Liver (tissue), 9 donors: ENCODE results near the gene GPI. TPM values are rescaled to one million over a fixed set of nuclear protein-coding genes. Genes with fewer than 3 reads are reported as not detected.

Experiments
- DNase-seq: peaks from one replicate; pipeline ENCODE4 v3.0.0-alpha.2; 2017; ENCODE audit warnings: low spot score
- H3K27ac ChIP-seq, 2 donors: one replicate each; pipeline ENCODE4 v1.7.0; 2013; ENCODE audit warnings: inconsistent platforms in 2 of 2, low read length in 2 of 2, control low read depth in 1 of 2, low read depth in 1 of 2, mild to moderate bottlenecking in 1 of 2
- H3K27me3 ChIP-seq, 4 donors: one replicate each; pipeline versions ENCODE4 v1.6.1 to v1.7.0; 2013; ENCODE audit warnings: low read length in 3 of 4, inconsistent platforms in 1 of 4, mild to moderate bottlenecking in 1 of 4, moderate library complexity in 1 of 4; ENCODE audit not compliant: control insufficient read depth in 4 of 4, insufficient read depth in 4 of 4
- H3K36me3 ChIP-seq, 4 donors: one replicate each; pipeline versions ENCODE4 v1.6.1 to v1.7.0; 2013; ENCODE audit warnings: low read length in 3 of 4, mild to moderate bottlenecking in 3 of 4, low read depth in 1 of 4, moderate library complexity in 1 of 4; ENCODE audit not compliant: control insufficient read depth in 4 of 4, insufficient read depth in 3 of 4
- H3K4me1 ChIP-seq, 4 donors: one replicate each; pipeline versions ENCODE4 v1.6.1 to v1.7.0; 2013; ENCODE audit warnings: low read length in 3 of 4, mild to moderate bottlenecking in 3 of 4, moderate library complexity in 1 of 4; ENCODE audit not compliant: control insufficient read depth in 4 of 4, insufficient read depth in 4 of 4
- H3K4me3 ChIP-seq, 3 donors: one replicate each; pipeline versions ENCODE4 v1.6.1 to v1.7.0; 2013; ENCODE audit warnings: low read length in 3 of 3, control low read depth in 1 of 3, low read depth in 1 of 3, mild to moderate bottlenecking in 1 of 3
- H3K9ac ChIP-seq, 2 donors: one replicate each; pipeline ENCODE4 v1.7.0; 2013; ENCODE audit warnings: low read length in 2 of 2, mild to moderate bottlenecking in 2 of 2, moderate library complexity in 2 of 2, control low read depth in 1 of 2, low read depth in 1 of 2
- H3K9me3 ChIP-seq, 4 donors: one replicate each; pipeline versions ENCODE4 v1.6.1 to v1.7.0; 2013; ENCODE audit warnings: low read length in 3 of 4; ENCODE audit not compliant: control insufficient read depth in 4 of 4
- EGR1 ChIP-seq, 2 donors: IDR thresholded peaks; 2 replicates each; pipeline ENCODE4 v1.6.1; 2016 to 2018; ENCODE audit warnings: antibody characterized with exemption in 2 of 2, low read depth in 2 of 2
- FOXA1 ChIP-seq: IDR thresholded peaks from 2 replicates; pipeline ENCODE4 v1.6.1; 2016; ENCODE audit warnings: antibody characterized with exemption
- GABPA ChIP-seq, 2 donors: IDR thresholded peaks in 1 of 2; conservative IDR thresholded peaks in 1 of 2; 2 replicates each; pipeline ENCODE4 v1.6.1; 2016; ENCODE audit warnings: antibody characterized with exemption in 2 of 2, mild to moderate bottlenecking in 1 of 2, moderate library complexity in 1 of 2
- HNF4A ChIP-seq, 2 donors: conservative IDR thresholded peaks; 2 replicates each; pipeline ENCODE4 v1.6.1; 2016; ENCODE audit warnings: antibody characterized with exemption in 2 of 2, mild to moderate bottlenecking in 2 of 2
- HNF4G ChIP-seq: IDR thresholded peaks from 2 replicates; pipeline ENCODE4 v1.6.1; 2016; ENCODE audit warnings: antibody characterized with exemption
- MAX ChIP-seq: IDR thresholded peaks from 2 replicates; pipeline ENCODE4 v1.6.1; 2016; ENCODE audit warnings: antibody characterized with exemption
- NR2F2 ChIP-seq: IDR thresholded peaks from 2 replicates; pipeline ENCODE4 v1.6.1; 2016; ENCODE audit warnings: antibody characterized with exemption
- RAD21 ChIP-seq, 2 donors: IDR thresholded peaks; 2 replicates each; pipeline ENCODE4 v1.6.1; 2016; ENCODE audit warnings: antibody characterized with exemption in 2 of 2, mild to moderate bottlenecking in 2 of 2
- SP1 ChIP-seq: IDR thresholded peaks from 2 replicates; pipeline ENCODE4 v1.6.1; 2018; ENCODE audit warnings: antibody characterized with exemption, mild to moderate bottlenecking
- TAF1 ChIP-seq: conservative IDR thresholded peaks from 2 replicates; pipeline ENCODE4 v1.6.1; 2016; ENCODE audit warnings: antibody characterized with exemption, mild to moderate bottlenecking
- YY1 ChIP-seq: IDR thresholded peaks from 2 replicates; pipeline ENCODE4 v1.6.1; 2016; ENCODE audit warnings: antibody characterized with exemption, mild to moderate bottlenecking
- ZBTB33 ChIP-seq: IDR thresholded peaks from 2 replicates; pipeline ENCODE4 v1.6.1; 2016; ENCODE audit warnings: antibody characterized with exemption
- WGBS: extraction: QIAGEN DNeasy Blood & Tissue Kit; methylation state at CpG from one replicate; pipeline ENCODE4 v1.1.7; 2013; 5-methylcytosine and 5-hydroxymethylcytosine counted together
- polyA plus RNA-seq, 2 donors: library from polyadenylated mRNA; stranded (reverse) in 1 of 2; unstranded in 1 of 2; fragments of 200-250 nt in 1 of 2; fragments of >200 nt in 1 of 2; fragmentation: Nextera tagmentation in 1 of 2; extraction: Ambion mirVana in 1 of 2; gene quantifications; one replicate each; pipeline versions ENCODE4 v1.2.1 to v1.2.3, GENCODE V29; 2013 to 2015
- total RNA-seq, 2 donors: library from RNA; depleted of rRNA; stranded (reverse); fragments of >200 nt; gene quantifications; one replicate each; pipeline ENCODE4 v1.2.3, GENCODE V29; 2014
- TF ChIP-seq, protein P1 (sequence below): fragments of 150-350 bp; IDR thresholded peaks from 2 replicates; pipeline ENCODE4 v1.5.1; 2017; ENCODE audit warnings: improper control_type of control experiment, low read depth, low read length; ENCODE audit not compliant: missing input control
- TF ChIP-seq, protein P2 (sequence below): IDR thresholded peaks from 2 replicates; pipeline ENCODE4 v1.6.1; 2016; ENCODE audit warnings: antibody characterized with exemption
- donor health status: healthy.
- donor health status: healthy.
- donor health status: healthy.
- donor health status: healthy.
- donor health status: healthy.

The GPI gene
- total and polyA plus RNA-seq, 4 donors = 61.8 to 191 (median 158) TPM

- DNase-seq = peak; percentile 89
- TF ChIP-seq EGR1 (IDR thresholded peaks at IDR 0.05; ENCODE audit: low read depth in 2 of 2) (peak in 1 of 2 donors; percentile 9), MAX (peak; percentile 95), HNF4A (conservative IDR thresholded peaks at IDR 0.05) (no peak), YY1 (peak; percentile 98), GABPA (IDR thresholded peaks at IDR 0.05 in 1 of 2, conservative IDR thresholded peaks at IDR 0.05 in 1 of 2) (peak in 1 of 2 donors; percentile 16), NR2F2 (no peak)
- TF ChIP-seq, protein P1, sequence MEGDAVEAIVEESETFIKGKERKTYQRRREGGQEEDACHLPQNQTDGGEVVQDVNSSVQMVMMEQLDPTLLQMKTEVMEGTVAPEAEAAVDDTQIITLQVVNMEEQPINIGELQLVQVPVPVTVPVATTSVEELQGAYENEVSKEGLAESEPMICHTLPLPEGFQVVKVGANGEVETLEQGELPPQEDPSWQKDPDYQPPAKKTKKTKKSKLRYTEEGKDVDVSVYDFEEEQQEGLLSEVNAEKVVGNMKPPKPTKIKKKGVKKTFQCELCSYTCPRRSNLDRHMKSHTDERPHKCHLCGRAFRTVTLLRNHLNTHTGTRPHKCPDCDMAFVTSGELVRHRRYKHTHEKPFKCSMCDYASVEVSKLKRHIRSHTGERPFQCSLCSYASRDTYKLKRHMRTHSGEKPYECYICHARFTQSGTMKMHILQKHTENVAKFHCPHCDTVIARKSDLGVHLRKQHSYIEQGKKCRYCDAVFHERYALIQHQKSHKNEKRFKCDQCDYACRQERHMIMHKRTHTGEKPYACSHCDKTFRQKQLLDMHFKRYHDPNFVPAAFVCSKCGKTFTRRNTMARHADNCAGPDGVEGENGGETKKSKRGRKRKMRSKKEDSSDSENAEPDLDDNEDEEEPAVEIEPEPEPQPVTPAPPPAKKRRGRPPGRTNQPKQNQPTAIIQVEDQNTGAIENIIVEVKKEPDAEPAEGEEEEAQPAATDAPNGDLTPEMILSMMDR = no peak
- peak within 1 kb of the TSS; percentile 43 to 62 for H3K9ac ChIP-seq
- H3K27me3 ChIP-seq = no peaks in the 10 kb centered on the region
- H3K36me3 ChIP-seq = peaks cover 11 to 15% (median 13%) of the 10 kb centered on the region in 4 donors
- H3K9me3 ChIP-seq = no peaks in the 10 kb centered on the region
- peak within 1 kb of the TSS; percentile 32 to 70 for H3K27ac ChIP-seq
- WGBS = under 1% methylated on average over 69 of the region's 69 CpGs
- H3K4me3 ChIP-seq = peak within 1 kb of the TSS; percentile 76 to 91 (median 84)
- H3K4me1 ChIP-seq = peaks cover 0 to 3% (median 2%) of the 10 kb centered on the region in 4 donors
These were observed 39.3 kb downstream of the GPI start, which contains the start of gene PDCD2L for GRCh38 chr19:34404109-34404909. PDCD2L (plus strand) TSS chr19:34404399; CDS start chr19:34404431, 32 bp downstream.

GRCh38 chr19:34405892-34406660, 41.1 kb downstream of the GPI start:
- TF ChIP-seq FOXA1 = no peak
- TF ChIP-seq HNF4G = no peak
- TF ChIP-seq, protein P2, sequence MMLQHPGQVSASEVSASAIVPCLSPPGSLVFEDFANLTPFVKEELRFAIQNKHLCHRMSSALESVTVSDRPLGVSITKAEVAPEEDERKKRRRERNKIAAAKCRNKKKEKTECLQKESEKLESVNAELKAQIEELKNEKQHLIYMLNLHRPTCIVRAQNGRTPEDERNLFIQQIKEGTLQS = no peak
- TF ChIP-seq NR2F2 = no peak
- TF ChIP-seq TAF1 = no peak
- no peak for TF ChIP-seq HNF4A (conservative IDR thresholded peaks at IDR 0.05)
- no peak for TF ChIP-seq SP1
- no peak for TF ChIP-seq MAX
- no peak for TF ChIP-seq ZBTB33
- TF ChIP-seq YY1 = no peak
- TF ChIP-seq EGR1 (IDR thresholded peaks at IDR 0.05; ENCODE audit: low read depth in 2 of 2) = no peak
- TF ChIP-seq RAD21 (IDR thresholded peaks at IDR 0.05) = no peak
- TF ChIP-seq, protein P1 = no peak
- WGBS = 89% methylated on average over 13 of the region's 13 CpGs
- no peak overlapping the region for H3K27ac ChIP-seq
- no peaks in the 10 kb centered on the region for H3K9me3 ChIP-seq
- no peak overlapping the region for H3K4me3 ChIP-seq
- H3K36me3 ChIP-seq = peaks cover 2 to 7% (median 3%) of the 10 kb centered on the region in 4 donors
- peaks cover 0 to 3% (median 2%) of the 10 kb centered on the region in 4 donors for H3K4me1 ChIP-seq
- no peaks in the 10 kb centered on the region for H3K27me3 ChIP-seq
- no peak for DNase-seq
- no peak overlapping the region for H3K9ac ChIP-seq
